Stimulated activated CD8-positive, alpha-beta memory T cell treated with anti-CD3 and anti-CD28 coated beads, Interleukin-2, amount 100 ng/mL, for 1 hour (primary cell): ENCODE measurements around the gene MYRIP.
"Not testable (repeated sequence)": the region's sequence is repeated elsewhere in the genome, so short reads cannot be mapped to it uniquely, and the experiment has no call there.

Source experiments
- DNase-seq, 2 donors: peaks; one replicate each; pipeline ENCODE4 v3.0.0-alpha.2; 2020; ENCODE audit warnings: low read depth in 2 of 2

MYRIP gene

GRCh38 chr3:39806820-39807219, 2.6 kb upstream of the MYRIP start:
- DNase-seq: no peak

- DNase-seq: no peak
These were observed 785 bp upstream of the MYRIP start for GRCh38 chr3:39808467-39809180.

GRCh38 chr3:39809995-39810595, 686 bp downstream of the MYRIP start:
- DNase-seq: no peak

- no peak for DNase-seq
These were observed 1.3 kb downstream of the MYRIP start for GRCh38 chr3:39810647-39811161.

GRCh38 chr3:39811561-39811960, 2.2 kb downstream of the MYRIP start:
- no peak for DNase-seq

- no peak for DNase-seq
These were observed 3.1 kb downstream of the MYRIP start for GRCh38 chr3:39812537-39812936.

- DNase-seq: no peak
These were observed 4.6 kb downstream of the MYRIP start for GRCh38 chr3:39814007-39814406.

GRCh38 chr3:39819899-39820298, 10.5 kb downstream of the MYRIP start:
- DNase-seq: no peak

- DNase-seq: not testable (repeated sequence)
These were observed 24.4 kb downstream of the MYRIP start for GRCh38 chr3:39833764-39834163.

- no peak for DNase-seq
These were observed 30.1 kb downstream of the MYRIP start for GRCh38 chr3:39839484-39839883.

GRCh38 chr3:39843440-39843839, 34.0 kb downstream of the MYRIP start:
- DNase-seq: no peak

GRCh38 chr3:39848365-39848764, 39.0 kb downstream of the MYRIP start:
- DNase-seq: no peak

GRCh38 chr3:39849992-39850715, 40.7 kb downstream of the MYRIP start:
- DNase-seq: no peak

- DNase-seq: no peak
These were observed 41.3 kb downstream of the MYRIP start for GRCh38 chr3:39850716-39851032.

- no peak for DNase-seq
These were observed 46.1 kb downstream of the MYRIP start for GRCh38 chr3:39855517-39855916.

- no peak for DNase-seq
These were observed 60.5 kb downstream of the MYRIP start for GRCh38 chr3:39869890-39870289.

GRCh38 chr3:39870706-39871105, 61.3 kb downstream of the MYRIP start:
- no peak for DNase-seq

- DNase-seq: no peak
These were observed 70.2 kb downstream of the MYRIP start for GRCh38 chr3:39879581-39879980.

- DNase-seq: no peak
These were observed 72.7 kb downstream of the MYRIP start for GRCh38 chr3:39882111-39882510.

GRCh38 chr3:39892068-39892467, 82.7 kb downstream of the MYRIP start:
- no peak for DNase-seq

GRCh38 chr3:39896184-39896583, 86.8 kb downstream of the MYRIP start:
- DNase-seq: no peak

- DNase-seq: no peak
These were observed 91.1 kb downstream of the MYRIP start for GRCh38 chr3:39900462-39901002.

GRCh38 chr3:39903253-39903652, 93.8 kb downstream of the MYRIP start:
- no peak for DNase-seq
